LNCaP clone FGC (cell line): ENCODE results near the gene TP53RK.

Experiments
- DNase-seq: peaks from one replicate; pipeline ENCODE4 v3.0.0-alpha.2; 2011; ENCODE audit warnings: low read depth
- H3K4me3 ChIP-seq: 2 replicates; pipeline ENCODE4 v1.5.1; 2011; ENCODE audit warnings: mild to moderate bottlenecking, low read depth, low read length, control low read depth
- TF ChIP-seq, protein P1 (sequence below): IDR thresholded peaks from 2 replicates; pipeline ENCODE4 v1.5.1; 2012; ENCODE audit warnings: mild to moderate bottlenecking; ENCODE audit not compliant: control insufficient read depth, insufficient read depth; ENCODE audit errors: extremely low read depth

Gene TP53RK

DNA sequence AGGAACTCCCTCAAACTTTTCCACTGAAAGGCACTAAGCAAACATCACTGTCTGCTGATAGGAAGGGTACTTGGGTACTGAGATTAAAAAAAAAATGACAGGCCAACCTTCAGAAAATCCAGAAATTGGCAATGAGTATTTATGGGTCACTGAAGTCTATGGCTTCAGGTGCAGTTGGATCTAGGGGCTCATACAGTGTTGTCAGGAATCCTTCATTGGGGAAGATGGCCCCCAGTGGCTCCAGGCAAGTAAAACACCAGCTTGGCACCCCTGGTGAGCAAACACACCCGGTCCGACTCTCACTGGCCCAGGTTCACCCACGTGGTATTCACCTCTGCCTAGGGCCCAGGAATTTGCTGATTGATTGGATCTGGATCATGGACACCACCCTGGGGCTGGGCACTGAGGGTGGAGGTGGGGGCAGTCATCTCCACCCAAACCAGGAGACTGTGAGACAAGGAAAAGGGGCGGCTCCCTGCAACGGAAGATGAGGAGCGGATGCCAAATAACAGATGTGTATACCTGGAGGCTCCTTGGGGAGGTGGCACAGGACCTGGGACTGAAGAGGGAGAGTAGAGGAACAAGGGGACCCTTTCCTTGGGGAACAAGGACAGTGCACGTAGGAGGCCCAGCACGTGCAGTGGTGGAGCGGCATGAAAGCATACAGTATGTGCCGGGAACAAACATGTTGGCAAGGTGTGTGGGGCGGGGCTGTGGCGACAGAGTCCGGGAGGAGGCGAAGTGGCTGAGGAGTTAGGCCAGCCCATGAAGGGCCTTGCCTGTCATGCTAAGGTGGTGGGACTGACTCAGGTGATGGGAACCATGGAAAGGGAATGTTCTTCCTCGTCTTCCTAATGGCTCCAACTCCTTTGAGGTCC lies 25.0 kb upstream of the TP53RK start:
- DNase-seq, result no peak
- TF ChIP-seq, protein P1, sequence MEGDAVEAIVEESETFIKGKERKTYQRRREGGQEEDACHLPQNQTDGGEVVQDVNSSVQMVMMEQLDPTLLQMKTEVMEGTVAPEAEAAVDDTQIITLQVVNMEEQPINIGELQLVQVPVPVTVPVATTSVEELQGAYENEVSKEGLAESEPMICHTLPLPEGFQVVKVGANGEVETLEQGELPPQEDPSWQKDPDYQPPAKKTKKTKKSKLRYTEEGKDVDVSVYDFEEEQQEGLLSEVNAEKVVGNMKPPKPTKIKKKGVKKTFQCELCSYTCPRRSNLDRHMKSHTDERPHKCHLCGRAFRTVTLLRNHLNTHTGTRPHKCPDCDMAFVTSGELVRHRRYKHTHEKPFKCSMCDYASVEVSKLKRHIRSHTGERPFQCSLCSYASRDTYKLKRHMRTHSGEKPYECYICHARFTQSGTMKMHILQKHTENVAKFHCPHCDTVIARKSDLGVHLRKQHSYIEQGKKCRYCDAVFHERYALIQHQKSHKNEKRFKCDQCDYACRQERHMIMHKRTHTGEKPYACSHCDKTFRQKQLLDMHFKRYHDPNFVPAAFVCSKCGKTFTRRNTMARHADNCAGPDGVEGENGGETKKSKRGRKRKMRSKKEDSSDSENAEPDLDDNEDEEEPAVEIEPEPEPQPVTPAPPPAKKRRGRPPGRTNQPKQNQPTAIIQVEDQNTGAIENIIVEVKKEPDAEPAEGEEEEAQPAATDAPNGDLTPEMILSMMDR, result no peak
- no peak overlapping the region for H3K4me3 ChIP-seq

DNA sequence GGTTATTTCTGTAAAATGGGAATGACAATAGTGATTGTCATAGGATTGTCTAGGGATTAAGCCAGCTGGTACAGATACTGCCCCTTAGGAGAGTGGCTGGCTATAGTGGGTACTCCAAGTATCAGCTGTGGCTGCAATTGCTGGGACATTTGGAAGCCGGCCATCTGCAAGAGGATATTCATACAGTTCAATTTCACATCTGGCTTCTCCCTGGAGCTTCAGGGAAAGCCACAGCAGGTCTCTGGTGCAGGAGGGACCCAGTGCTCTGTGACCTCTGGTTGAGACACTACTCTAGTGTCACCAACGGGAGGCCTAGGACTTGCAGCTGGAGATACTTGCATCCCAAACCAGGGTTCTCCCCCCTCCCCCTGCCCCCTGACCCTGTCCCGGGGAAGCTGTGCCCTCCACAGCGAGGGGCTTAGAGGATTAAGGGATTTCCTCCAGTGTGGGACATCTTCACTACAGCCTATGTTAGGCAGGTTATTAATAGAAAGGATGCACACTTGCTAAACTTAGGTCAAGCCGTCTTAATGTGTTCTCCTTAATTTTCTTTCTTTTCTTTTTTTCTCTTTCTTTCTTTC lies 22.9 kb upstream of the TP53RK start:
- TF ChIP-seq, protein P1, result no peak
- no peak overlapping the region for H3K4me3 ChIP-seq
- no peak for DNase-seq

DNA sequence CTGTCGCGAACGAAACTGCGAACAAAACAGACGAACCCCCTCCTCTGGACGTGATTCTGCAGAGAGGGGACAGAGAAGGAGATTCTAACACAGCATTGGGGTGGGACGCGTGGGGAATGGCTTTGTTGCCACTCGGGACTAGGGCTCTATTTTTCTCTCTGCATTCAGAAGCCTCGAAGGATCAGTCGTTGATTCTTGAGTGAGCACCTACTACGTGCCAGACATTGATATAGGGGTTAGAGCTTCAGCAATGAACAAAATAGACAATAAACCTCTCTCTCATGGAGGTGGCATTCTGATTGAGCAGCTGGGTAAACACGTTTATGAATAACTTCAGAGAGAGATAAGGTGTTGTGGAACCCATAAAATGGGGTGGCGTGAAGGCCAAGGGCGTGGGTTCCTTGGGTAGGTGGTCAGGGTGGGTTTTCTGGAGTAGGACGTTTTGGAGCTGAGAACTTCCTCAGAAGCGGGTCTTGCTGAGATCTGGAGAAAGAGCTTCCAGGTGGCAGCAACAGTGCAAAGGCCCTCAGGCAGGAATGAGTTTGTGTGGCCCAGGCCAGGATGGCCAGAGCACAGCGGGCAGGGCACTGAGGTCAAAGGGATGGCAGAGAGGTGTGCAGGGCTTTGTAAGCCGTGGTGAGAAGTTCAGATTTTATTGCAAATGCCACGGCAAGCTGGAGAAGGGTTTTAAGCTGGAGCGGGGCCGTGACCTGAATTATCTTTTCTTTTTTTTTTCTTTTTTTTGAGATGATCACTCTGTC lies 21.1 kb upstream of the TP53RK start:
- no peak overlapping the region for H3K4me3 ChIP-seq

DNA sequence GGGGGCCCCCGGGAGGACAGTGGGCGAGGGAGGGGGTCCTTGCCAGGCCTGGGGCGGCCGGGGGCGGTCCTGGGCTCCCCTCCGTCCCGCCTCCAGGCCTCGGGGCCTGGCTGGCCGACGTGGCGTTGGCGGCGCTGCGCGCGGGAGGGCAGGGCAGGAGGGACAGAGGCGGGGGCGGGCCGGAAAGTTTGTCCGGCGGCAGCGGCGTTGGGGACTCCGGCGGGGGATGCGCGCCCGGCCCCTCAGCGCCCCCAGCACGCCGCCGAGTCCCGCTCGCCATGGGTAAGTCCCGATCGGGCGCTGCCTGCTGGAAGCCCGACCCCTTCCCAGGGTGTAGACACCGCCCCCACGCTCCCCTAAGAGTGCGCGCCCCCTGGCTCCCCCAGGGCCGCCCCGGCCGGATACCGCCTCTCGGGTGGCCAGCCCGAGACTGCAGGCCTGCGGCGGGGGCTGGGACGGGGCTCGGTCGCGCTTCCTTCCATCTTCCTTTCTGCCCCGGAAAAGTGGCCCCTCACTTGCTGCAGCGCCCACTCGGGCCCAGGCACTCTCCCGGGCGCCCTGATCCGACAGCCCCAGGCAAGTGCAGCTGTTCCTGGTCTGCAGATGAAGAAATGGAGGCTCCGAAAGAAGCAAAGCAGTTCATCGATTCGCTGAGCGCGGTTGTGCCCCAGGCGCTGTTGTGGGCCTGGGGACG lies 20.4 kb upstream of the TP53RK start, which contains the start of gene SLC2A10:
TSS of gene SLC2A10 (plus strand) at position 191 of the 694 bp plus-strand sequence. CDS start at position 279, 88 bp downstream.
- no peak within 1 kb of the TSS for H3K4me3 ChIP-seq
- TF ChIP-seq, protein P1, result no peak
- no peak for DNase-seq

More for the DNA sequence above, 21.1 kb upstream of the TP53RK start:
- no peak for DNase-seq
- TF ChIP-seq, protein P1, result no peak

DNA sequence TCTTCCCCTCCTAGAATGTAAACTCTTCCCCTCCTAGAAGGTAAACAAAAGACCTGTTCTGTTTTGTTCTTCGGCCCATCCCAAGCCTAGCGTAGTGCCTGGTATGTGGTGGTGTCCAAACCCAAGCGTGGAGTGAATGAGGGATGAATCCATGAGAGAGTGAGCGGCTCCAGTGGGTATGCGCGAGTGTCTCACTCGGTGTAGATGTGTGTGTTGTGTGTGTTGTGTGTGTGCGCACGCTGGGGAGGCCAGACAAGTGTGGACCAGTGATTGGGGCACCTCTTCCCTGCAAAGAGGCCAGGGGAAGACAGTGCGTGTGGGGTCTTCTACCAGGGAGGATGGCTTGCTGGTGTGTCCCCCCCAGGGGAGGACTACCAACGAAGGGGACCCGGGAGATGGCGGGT lies 19.8 kb upstream of the TP53RK start:
- DNase-seq, result no peak
- TF ChIP-seq, protein P1, result no peak
- H3K4me3 ChIP-seq, result no peak overlapping the region

DNA sequence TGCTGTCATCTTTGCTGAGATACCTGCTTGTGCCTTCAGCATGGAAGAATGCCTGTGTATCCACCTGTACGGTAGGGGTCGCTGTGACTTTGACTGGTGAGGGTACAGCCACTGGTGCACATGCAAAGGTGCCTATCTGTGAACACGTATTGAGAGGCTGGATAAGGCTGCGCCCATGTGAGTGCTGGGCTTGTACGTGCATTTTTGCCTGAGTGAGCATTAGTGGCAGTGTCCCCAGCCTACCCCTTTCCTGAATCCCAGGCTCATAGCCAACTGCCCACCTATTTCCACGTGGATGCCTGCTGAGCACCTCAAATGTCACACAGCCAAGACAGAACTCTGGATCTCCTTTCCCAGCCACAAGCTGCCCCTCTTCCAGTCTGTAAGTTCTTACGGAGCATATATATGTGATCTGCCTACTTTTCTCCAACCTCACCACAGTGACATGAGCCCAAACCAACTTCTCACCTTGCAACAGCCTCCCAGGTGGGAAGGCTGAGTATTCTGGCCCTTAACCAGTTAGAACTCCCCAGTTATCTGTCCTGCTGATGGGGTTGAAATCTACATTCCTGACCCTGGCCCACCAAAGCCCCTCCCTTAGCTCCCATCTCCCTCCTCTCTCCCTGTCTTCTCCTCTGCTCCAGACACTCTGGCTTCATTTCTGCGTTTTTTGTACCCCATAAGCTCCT lies 19.1 kb upstream of the TP53RK start:
- H3K4me3 ChIP-seq, result no peak overlapping the region
- TF ChIP-seq, protein P1, result no peak
- DNase-seq, result no peak
